Astrocyte (in vitro differentiated cells and primary cell): Measurements from ENCODE around the gene PSMD5.

Experiments
- CTCF ChIP-seq: IDR thresholded peaks from 2 replicates; pipeline ENCODE4 v1.5.1; 2011; ENCODE audit warnings: low read depth, mild to moderate bottlenecking, inconsistent platforms, low read length, moderate library complexity; ENCODE audit not compliant: insufficient read depth
- EZH2 ChIP-seq: IDR thresholded peaks from 2 replicates; pipeline ENCODE4 v1.6.1; 2012; ENCODE audit warnings: mild to moderate bottlenecking, low read length, inconsistent platforms; ENCODE audit not compliant: insufficient read depth

GRCh38 chr9:120850315-120850714, 7.6 kb upstream of the PSMD5 start:
- TF ChIP-seq CTCF (no peak), EZH2 (no peak)
